ENCODE results near the gene JARID2.

DNA sequence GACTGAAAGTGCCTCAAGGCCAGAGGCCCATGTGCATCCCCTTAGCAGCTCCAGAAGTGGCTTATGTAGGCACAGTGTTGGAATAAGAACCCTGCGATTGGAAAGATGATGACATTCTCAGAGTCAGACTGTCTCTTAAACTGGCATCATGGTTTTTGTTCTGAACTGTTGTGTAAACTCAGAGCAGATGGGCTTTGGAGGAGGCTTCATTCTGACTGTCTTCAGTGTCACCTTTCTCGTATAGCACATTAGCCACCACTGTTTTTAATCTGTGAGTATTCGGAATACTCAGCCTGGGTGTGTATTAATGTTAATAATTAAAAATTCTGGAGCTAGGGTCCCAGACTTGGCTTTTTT, 140.9 kb downstream of the JARID2 start:
- TF ChIP-seq GATA2 (IDR thresholded peaks at IDR 0.05; ENCODE audit: low read depth, low read length) (no peak), GATA3 (IDR thresholded peaks at IDR 0.05; ENCODE audit: low read depth, low read length) (no peak)

Data from SH-SY5Y (cell line).